ENCODE measurements around the gene PCARE. TPM values are rescaled to one million over a fixed set of nuclear protein-coding genes. Genes with fewer than 3 reads are reported as not detected.

PCARE gene
- total and polyA plus RNA-seq, 2 donors (not counting 1 experiment from before 2014, with no cell fraction given), result not detected

DNA sequence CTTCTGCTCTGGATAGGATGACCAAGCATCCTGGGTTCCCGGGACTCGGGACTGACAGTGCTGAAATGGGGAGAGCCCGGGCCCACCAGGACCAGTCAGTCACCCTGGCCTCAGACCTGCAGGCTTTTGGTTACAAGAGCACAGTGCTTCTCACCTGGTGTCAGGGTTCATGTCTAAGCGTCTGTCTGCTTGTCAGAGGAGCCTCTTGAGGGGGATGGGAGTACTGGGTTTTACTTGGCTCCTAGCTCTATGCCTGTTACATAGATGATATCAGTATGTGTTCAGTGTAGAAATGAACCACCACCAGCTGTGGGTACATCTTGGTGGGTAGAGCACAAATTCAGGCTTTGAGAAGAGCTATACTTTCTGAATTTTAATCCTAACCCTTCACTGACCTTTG is 29.9 kb downstream of the PCARE start:
- no peaks in the 10 kb centered on the region for H3K36me3 ChIP-seq (replicated peaks in 1 of 2; ENCODE audit: control extremely low read depth in 1 of 2, control insufficient read depth in 1 of 2, extremely low read depth in 1 of 2, insufficient read depth in 2 of 2, low read length in 1 of 2)
- Mint-ChIP-seq H3K27ac (no peak overlapping the region), H3K27me3 (no peaks in the 10 kb centered on the region), H3K4me3 (no peak overlapping the region), H3K9me3 (ENCODE audit: insufficient read depth) (no peaks in the 10 kb centered on the region), H3K4me1 (no peaks in the 10 kb centered on the region)
- no peak overlapping the region for H2AFZ ChIP-seq (ENCODE audit: insufficient read depth, low read depth, low read length, poor library complexity, severe bottlenecking)
- CTCF ChIA-PET, result no interaction called here
- no peak overlapping the region for H3K4me3 ChIP-seq (ENCODE audit: control extremely low read depth in 1 of 5, extremely low read depth in 1 of 5, insufficient read depth in 1 of 5, low read depth in 2 of 5, low read length in 4 of 5)
- DNase-seq (no peak), ATAC-seq (ENCODE audit: low read depth) (no peak)
- TF ChIP-seq, protein P1, sequence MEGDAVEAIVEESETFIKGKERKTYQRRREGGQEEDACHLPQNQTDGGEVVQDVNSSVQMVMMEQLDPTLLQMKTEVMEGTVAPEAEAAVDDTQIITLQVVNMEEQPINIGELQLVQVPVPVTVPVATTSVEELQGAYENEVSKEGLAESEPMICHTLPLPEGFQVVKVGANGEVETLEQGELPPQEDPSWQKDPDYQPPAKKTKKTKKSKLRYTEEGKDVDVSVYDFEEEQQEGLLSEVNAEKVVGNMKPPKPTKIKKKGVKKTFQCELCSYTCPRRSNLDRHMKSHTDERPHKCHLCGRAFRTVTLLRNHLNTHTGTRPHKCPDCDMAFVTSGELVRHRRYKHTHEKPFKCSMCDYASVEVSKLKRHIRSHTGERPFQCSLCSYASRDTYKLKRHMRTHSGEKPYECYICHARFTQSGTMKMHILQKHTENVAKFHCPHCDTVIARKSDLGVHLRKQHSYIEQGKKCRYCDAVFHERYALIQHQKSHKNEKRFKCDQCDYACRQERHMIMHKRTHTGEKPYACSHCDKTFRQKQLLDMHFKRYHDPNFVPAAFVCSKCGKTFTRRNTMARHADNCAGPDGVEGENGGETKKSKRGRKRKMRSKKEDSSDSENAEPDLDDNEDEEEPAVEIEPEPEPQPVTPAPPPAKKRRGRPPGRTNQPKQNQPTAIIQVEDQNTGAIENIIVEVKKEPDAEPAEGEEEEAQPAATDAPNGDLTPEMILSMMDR (IDR thresholded peaks at IDR 0.05), result no peak
- TF ChIP-seq EZH2 (IDR thresholded peaks at IDR 0.05; ENCODE audit: borderline replicate concordance, insufficient read depth, low read depth, low read length, poor library complexity, severe bottlenecking), result no peak
- H3K4me1 ChIP-seq (ENCODE audit: control insufficient read depth in 2 of 2, insufficient read depth in 2 of 2, low read length in 2 of 2), result no peaks in the 10 kb centered on the region
- H3K27ac ChIP-seq (ENCODE audit: low read length in 2 of 2), result no peak overlapping the region
- WGBS (ENCODE audit: insufficient coverage), result 94% methylated on average over 4 of the region's 4 CpGs
- POLR2A ChIA-PET, result no interaction called here
- no peaks in the 10 kb centered on the region for H3K27me3 ChIP-seq (replicated peaks in 1 of 4; ENCODE audit: control extremely low read depth in 1 of 4, control insufficient read depth in 3 of 4, insufficient read depth in 4 of 4, low read length in 3 of 4)
- H3K4me2 ChIP-seq (replicated peaks; ENCODE audit: low read depth, low read length, poor library complexity, severe bottlenecking), result no peak overlapping the region
- H3K9me3 ChIP-seq (ENCODE audit: control extremely low read depth in 1 of 3, control insufficient read depth in 2 of 3, insufficient read depth in 1 of 3, low read length in 2 of 3), result no peaks in the 10 kb centered on the region
- no peaks in the 10 kb centered on the region for H4K20me1 ChIP-seq (ENCODE audit: control insufficient read depth, insufficient read depth, low read length, poor library complexity, severe bottlenecking)
- intact Hi-C loops (cut with micrococcal nuclease), result no loop called here
- no peaks in the 10 kb centered on the region for H3K79me2 ChIP-seq (ENCODE audit: control insufficient read depth, insufficient read depth, low read length)
- H3K9ac ChIP-seq (ENCODE audit: low read length), result no peak overlapping the region

DNA sequence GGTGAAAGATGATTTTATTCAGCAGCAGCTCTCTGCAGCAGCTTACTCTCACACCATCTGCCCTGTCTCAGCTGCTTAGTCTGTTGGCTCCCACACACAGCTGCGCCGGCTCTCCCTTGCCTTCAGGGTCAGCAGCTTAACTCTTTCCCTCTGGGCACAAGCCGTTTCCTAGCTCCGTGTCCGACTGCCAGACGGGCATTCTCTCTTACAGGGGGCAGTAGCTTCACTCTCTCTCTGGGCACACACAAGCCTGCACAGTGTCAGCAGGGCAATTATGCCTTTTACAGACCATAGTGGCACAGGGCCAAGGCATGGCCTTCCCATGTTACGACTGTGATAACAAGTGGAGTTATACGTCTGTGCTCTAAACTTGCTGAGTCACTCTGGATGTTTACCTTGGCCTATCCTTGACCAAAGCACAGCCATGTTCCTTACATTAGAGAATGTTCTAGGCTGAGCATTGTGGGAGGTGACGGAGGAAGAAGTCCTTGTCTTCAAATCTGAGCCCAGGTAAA is 31.7 kb downstream of the PCARE start:
- Histone ChIP-seq H3K4me1 (ENCODE audit: control insufficient read depth in 2 of 2, insufficient read depth in 2 of 2, low read length in 2 of 2) (no peaks in the 10 kb centered on the region), H3K27me3 (replicated peaks in 1 of 4; ENCODE audit: control extremely low read depth in 1 of 4, control insufficient read depth in 3 of 4, insufficient read depth in 4 of 4, low read length in 3 of 4) (no peaks in the 10 kb centered on the region), H3K4me2 (replicated peaks; ENCODE audit: low read depth, low read length, poor library complexity, severe bottlenecking) (no peak overlapping the region), H3K27ac (ENCODE audit: low read length in 2 of 2) (no peak overlapping the region), H3K36me3 (replicated peaks in 1 of 2; ENCODE audit: control extremely low read depth in 1 of 2, control insufficient read depth in 1 of 2, extremely low read depth in 1 of 2, insufficient read depth in 2 of 2, low read length in 1 of 2) (no peaks in the 10 kb centered on the region), H4K20me1 (ENCODE audit: control insufficient read depth, insufficient read depth, low read length, poor library complexity, severe bottlenecking) (no peaks in the 10 kb centered on the region), H3K4me3 (ENCODE audit: control extremely low read depth in 1 of 5, extremely low read depth in 1 of 5, insufficient read depth in 1 of 5, low read depth in 2 of 5, low read length in 4 of 5) (no peak overlapping the region), H3K9me3 (ENCODE audit: control extremely low read depth in 1 of 3, control insufficient read depth in 2 of 3, insufficient read depth in 1 of 3, low read length in 2 of 3) (no peaks in the 10 kb centered on the region), H3K79me2 (ENCODE audit: control insufficient read depth, insufficient read depth, low read length) (no peaks in the 10 kb centered on the region), H3K9ac (ENCODE audit: low read length) (no peak overlapping the region), H2AFZ (ENCODE audit: insufficient read depth, low read depth, low read length, poor library complexity, severe bottlenecking) (no peak overlapping the region)
- H3K4me3 Mint-ChIP-seq, result no peak overlapping the region
- 90% methylated on average over 7 of the region's 9 CpGs for WGBS (ENCODE audit: insufficient coverage)
- CTCF ChIA-PET, result no interaction called here
- TF ChIP-seq EZH2 (IDR thresholded peaks at IDR 0.05; ENCODE audit: borderline replicate concordance, insufficient read depth, low read depth, low read length, poor library complexity, severe bottlenecking), result no peak
- TF ChIP-seq, protein P1 (IDR thresholded peaks at IDR 0.05), result no peak
- DNase-seq (no peak), ATAC-seq (ENCODE audit: low read depth) (no peak)
- no peaks in the 10 kb centered on the region for H3K9me3 Mint-ChIP-seq (ENCODE audit: insufficient read depth)
- no peaks in the 10 kb centered on the region for H3K27me3 Mint-ChIP-seq
- H3K27ac Mint-ChIP-seq, result no peak overlapping the region
- H3K4me1 Mint-ChIP-seq, result no peaks in the 10 kb centered on the region
- intact Hi-C loops (cut with micrococcal nuclease), result no loop called here
- POLR2A ChIA-PET, result no interaction called here

Measured in B cell (primary cell).